ENCODE measurements around the gene GSTA2.

Gene GSTA2

DNA sequence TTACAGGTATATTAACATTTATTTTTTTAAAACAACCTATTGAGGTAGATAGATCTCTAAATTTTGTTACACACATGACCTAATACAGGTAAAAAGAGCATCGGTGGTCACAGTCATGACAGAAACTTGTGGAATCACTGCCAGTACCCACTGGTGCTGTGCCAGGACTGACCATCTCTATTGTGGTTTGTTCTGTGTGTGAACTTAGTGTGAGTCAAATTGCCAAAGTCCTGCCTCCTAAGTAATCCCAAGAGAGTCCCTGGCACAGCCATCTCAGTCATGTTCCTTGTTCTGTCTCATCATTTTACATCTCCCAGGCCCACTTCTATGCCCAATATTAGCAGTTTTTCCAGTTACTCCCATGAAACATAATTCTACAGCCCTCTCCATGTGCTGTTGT is 21.4 kb downstream of the GSTA2 start:
- H3K4me3 ChIP-seq (ENCODE audit: low read length), result no peak overlapping the region
- no peak for TF ChIP-seq ZNF274 (IDR thresholded peaks at IDR 0.05; ENCODE audit: low read depth, low read length)

DNA sequence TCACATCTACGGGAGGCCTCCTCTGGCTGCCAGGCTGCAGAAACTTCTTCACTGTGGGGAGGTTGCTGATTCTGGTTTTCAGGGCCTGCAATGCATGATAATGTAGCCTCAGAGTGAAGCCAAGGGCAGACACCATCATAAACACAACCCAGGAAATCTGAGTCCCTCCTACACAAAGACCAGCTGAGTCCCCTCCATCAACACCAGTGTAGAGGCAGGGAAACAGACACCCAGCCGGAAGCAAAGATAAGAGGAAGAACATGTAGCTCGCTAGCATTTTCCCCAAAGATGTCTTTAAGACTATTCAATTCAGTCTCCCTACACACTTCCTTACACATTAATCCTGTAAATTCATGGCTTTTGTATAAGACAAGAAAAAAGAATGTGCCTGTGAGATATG is 23.6 kb downstream of the GSTA2 start:
- no peak overlapping the region for H3K4me3 ChIP-seq (ENCODE audit: low read length)
- no peak for TF ChIP-seq ZNF274 (IDR thresholded peaks at IDR 0.05; ENCODE audit: low read depth, low read length)

DNA sequence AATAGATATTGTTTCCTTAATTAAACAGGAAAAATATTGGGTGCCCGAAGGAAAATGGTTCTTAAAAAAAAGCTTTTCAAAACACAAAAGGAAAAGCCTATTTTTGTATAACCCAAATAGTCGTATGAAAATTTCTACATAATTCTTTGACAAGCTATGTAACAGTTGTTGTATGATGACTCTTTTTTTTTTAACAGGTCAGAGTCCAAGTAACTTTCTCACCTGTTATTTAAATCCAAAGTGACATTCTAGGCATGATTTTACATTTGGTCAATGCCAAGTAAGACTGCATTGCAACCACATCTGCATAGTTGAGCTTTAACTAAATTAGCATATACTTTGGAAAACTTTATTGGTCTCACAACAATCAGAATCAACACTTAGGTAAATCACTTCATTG is 24.1 kb downstream of the GSTA2 start:
- no peak for TF ChIP-seq ZNF274 (IDR thresholded peaks at IDR 0.05; ENCODE audit: low read depth, low read length)
- no peak overlapping the region for H3K4me3 ChIP-seq (ENCODE audit: low read length)

GRCh38 chr6:52736145-52736544 is 27.1 kb downstream of the GSTA2 start:
- H3K4me3 ChIP-seq (ENCODE audit: low read length), result no peak overlapping the region
- no peak for TF ChIP-seq ZNF274 (IDR thresholded peaks at IDR 0.05; ENCODE audit: low read depth, low read length)

DNA sequence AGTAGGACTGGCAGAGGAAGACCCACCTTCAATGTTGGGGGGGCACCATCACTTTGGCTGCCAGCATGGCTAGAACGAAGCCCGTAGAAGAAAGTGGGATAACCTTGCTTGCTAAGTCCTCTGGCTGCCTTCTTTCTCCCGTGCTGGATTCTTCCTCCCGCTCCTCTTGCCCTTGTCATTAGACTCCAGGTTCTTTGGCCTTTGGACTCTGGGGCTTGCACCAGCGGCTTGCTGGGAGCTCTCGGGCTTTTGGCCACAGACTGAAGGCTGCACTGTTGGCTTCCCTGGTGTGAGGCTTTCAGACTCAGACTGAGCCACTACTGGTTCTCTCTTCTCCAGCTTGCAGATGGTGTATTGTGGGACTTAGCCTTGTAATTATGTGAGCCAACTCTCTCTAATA is 28.2 kb downstream of the GSTA2 start:
- TF ChIP-seq ZNF274 (IDR thresholded peaks at IDR 0.05; ENCODE audit: low read depth, low read length), result no peak

DNA sequence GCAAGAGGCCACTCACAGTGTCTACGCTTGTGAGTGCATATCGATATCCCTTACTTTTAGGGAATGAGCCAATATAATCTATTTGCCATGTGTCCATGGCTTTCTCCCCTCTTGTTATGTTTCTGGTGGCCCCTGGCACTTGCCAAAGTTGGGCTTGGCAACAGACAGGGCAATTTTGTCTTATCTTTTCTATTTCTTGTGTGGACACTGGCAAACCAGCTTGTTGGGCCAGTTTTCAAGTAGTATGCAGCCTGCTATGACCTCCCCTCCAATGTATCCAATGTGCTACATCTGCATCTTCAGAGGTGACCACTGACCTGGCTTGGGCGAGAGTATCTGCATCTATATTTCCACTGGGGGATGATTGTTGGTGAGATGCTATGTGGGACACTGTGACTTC is 29.2 kb downstream of the GSTA2 start:
- no peak overlapping the region for H3K4me3 ChIP-seq (ENCODE audit: low read length)
- no peak for TF ChIP-seq ZNF274 (IDR thresholded peaks at IDR 0.05; ENCODE audit: low read depth, low read length)

More for the DNA sequence above, 28.2 kb downstream of the GSTA2 start:
- H3K4me3 ChIP-seq (ENCODE audit: low read length), result no peak overlapping the region

DNA sequence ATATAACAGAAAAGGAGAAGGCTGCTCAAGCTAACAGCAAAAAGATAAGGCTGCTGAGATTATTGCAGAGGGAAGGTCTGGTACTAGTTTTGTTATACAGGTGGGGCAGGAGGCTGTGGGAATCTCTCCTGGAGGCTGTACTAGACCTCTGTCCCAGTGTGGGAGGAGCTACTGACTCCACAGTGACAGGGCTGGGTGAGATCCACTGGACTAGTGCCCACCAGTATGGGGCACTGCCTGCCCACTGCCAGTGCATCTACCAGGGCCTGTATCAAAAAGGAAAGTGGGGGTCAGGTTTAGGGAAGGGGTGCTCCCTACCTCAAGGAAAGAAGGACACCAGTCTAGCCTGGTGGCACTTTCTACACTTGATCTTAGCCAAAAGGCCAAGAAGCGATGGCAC is 30.1 kb downstream of the GSTA2 start:
- H3K4me3 ChIP-seq (ENCODE audit: low read length), result no peak overlapping the region
- TF ChIP-seq ZNF274 (IDR thresholded peaks at IDR 0.05; ENCODE audit: low read depth, low read length), result no peak

DNA sequence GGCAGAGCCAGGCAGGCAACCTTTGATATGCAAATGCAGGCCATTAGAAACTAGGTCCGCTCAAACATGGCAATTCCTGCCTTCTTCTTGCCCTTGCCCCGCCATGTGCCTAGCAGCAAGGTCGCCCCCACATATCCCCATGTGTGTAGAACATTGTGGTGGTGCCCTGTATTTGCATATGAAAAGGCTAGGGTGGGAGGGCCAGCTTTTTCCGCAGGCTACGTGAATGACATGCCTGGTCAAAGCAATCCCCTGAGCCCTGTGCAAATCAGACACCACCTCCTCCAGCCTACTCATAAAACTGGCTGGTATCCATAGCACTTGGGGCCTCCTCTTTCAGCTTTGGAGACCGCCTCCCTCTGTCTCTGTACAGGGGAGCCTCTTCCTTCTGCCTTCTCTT is 31.6 kb downstream of the GSTA2 start:
- TF ChIP-seq ZNF274 (IDR thresholded peaks at IDR 0.05; ENCODE audit: low read depth, low read length), result no peak
- no peak overlapping the region for H3K4me3 ChIP-seq (ENCODE audit: low read length)

GRCh38 chr6:52729576-52729975 is 33.7 kb downstream of the GSTA2 start:
- H3K4me3 ChIP-seq (ENCODE audit: low read length), result no peak overlapping the region
- TF ChIP-seq ZNF274 (IDR thresholded peaks at IDR 0.05; ENCODE audit: low read depth, low read length), result no peak

DNA sequence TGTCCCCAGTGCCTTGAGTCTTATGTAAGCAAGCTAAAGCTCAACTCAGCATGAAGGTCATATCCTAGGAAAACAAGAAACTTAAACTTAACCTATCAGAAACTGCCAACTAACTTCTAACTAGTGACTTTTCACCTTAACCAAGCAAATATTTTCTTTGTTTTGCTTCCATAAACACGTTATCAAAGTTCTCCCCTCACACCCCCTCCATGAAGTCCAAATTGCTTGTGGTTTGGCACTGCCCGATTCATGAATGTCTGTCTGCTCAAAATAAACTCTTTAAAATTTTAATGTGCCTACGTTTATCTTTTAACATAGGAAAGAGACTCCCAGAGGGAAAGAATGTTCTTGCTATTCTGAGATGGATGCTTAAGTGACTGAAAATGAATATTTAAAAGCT is 34.9 kb downstream of the GSTA2 start:
- no peak overlapping the region for H3K4me3 ChIP-seq (ENCODE audit: low read length)
- TF ChIP-seq ZNF274 (IDR thresholded peaks at IDR 0.05; ENCODE audit: low read depth, low read length), result no peak

GRCh38 chr6:52727908-52728307 is 35.4 kb downstream of the GSTA2 start:
- no peak overlapping the region for H3K4me3 ChIP-seq (ENCODE audit: low read length)
- TF ChIP-seq ZNF274 (IDR thresholded peaks at IDR 0.05; ENCODE audit: low read depth, low read length), result no peak

- no peak for TF ChIP-seq ZNF274 (IDR thresholded peaks at IDR 0.05; ENCODE audit: low read depth, low read length)
- no peak overlapping the region for H3K4me3 ChIP-seq (ENCODE audit: low read length)
Measured at GRCh38 chr6:52726741-52727535, 36.3 kb downstream of the GSTA2 start.

DNA sequence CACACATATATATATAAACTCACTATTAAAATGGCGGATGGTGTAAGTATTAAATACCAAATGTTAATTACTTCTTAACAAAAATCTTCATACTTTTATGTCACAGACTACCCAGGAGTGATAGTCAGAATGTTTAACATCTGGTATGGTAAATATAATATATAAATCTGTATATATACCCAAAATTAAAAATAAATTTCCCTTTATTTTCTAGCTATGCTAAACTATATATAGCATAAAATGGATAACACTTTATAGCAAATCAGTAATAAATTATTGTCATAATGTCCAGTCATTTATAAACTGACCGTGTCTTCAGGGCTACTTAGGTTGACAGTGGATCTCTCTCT is 37.1 kb downstream of the GSTA2 start:
- no peak for TF ChIP-seq ZNF274 (IDR thresholded peaks at IDR 0.05; ENCODE audit: low read depth, low read length)
- no peak overlapping the region for H3K4me3 ChIP-seq (ENCODE audit: low read length)

DNA sequence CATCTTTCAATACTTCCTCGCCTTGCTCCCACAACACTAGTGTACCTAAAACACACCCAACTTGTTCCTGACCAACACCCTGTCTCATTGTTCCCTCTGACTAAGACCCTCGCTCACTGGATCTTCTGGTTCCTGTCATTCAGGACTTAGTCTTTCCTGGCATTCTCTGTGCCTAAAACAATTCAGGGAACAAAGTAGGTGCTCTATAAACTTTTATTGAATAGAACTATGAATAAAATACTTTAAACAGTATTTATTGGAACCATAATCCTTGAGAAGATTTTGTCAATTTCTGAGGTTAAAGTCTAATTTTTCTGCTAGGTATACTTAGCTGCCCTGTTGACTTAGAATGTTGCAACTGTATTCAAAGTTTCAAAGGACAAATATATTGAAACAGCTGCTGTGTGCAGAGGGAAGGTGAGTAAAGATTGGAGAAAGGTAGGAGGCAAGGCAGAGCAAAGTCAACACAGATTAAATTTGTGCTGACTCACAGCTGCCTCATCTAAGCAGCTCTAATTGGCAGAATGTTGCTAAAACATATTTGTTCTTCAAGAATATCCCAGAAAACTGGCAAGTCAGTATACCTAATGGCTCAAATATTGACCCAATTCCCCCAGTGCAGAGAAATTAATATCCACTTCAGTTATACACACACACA is 37.6 kb downstream of the GSTA2 start:
- H3K4me3 ChIP-seq (ENCODE audit: low read length), result no peak overlapping the region
- no peak for TF ChIP-seq ZNF274 (IDR thresholded peaks at IDR 0.05; ENCODE audit: low read depth, low read length)

DNA sequence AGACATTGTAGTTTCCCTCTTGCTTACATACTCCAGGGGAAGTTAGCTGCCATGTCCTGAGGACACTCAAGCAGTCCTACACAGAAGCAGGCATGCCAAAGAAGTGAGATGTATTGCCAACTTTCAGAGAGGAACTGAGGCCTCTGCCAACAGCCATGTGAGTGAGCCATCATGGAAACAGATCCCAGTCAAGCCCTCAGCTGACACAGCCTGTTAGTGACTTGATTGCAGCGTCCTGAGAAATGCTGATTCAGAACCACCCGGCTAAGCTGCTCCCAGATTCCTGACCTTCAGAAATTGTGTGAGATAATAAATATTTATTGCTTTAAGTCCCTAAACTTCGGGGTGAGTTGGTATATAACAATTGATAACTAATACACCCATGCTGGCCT is 38.1 kb downstream of the GSTA2 start:
- TF ChIP-seq ZNF274 (IDR thresholded peaks at IDR 0.05; ENCODE audit: low read depth, low read length), result no peak
- no peak overlapping the region for H3K4me3 ChIP-seq (ENCODE audit: low read length)
